Glomerular visceral epithelial cell (primary cell): ENCODE measurements around the gene NT5DC4.

Experiments
- DNase-seq: peaks from one replicate; pipeline ENCODE4 v3.0.0-alpha.2; 2016; ENCODE audit errors: extremely low spot score

The NT5DC4 gene

GRCh38 chr2:112723547-112723940 lies 2.7 kb downstream of the NT5DC4 start:
- DNase-seq = no peak

- DNase-seq = no peak
These were observed 3.2 kb downstream of the NT5DC4 start for GRCh38 chr2:112723995-112724394.

DNA sequence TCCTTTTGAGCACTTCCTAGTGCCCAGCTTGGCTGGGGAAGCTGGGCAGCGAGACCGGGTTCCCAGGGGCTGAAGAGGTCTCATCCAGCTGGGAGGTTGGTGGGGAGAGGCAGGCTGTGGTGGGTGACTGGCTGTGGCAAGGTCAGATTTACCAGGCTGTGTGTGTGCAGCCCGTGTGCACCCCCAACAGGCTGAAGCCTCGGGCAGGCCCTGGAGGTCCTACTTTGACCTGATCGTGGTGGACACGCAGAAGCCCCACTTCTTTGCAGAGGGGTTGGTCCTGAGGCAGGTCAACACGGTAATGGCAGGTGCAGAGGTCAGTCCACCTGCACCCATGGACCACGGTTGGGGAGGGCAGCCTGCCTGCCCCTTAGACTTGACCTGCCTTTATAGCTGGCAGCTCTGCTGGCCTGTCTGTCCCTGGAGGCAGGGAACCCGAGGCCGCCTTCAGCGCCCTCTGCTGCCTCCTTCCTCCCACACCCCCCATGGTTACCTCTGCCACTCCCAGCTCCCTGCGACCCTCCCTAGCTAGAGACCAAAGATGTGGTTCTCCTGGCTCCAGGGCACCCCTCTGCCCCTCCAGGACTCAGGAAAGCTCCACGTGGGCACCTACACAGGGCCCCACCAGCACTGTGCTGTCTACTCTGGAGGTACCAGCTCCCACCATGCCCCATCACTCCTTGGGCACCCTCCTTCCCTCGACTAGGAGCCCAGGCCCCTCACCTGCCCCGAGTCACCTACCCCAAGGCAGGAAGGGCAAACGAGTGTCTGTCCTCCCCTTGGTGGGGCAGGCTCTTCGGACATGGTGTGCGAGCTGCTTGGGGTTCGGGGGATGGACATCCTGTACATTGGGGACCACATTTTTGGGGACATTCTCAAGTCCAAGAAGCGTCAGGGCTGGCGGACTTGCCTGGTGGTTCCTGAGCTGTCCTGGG lies 4.0 kb downstream of the NT5DC4 start:
- peak; percentile 43 for DNase-seq

GRCh38 chr2:112725545-112726457 lies 5.0 kb downstream of the NT5DC4 start:
- DNase-seq = no peak

GRCh38 chr2:112726487-112727190 lies 5.8 kb downstream of the NT5DC4 start:
- DNase-seq = peak; percentile 95

DNA sequence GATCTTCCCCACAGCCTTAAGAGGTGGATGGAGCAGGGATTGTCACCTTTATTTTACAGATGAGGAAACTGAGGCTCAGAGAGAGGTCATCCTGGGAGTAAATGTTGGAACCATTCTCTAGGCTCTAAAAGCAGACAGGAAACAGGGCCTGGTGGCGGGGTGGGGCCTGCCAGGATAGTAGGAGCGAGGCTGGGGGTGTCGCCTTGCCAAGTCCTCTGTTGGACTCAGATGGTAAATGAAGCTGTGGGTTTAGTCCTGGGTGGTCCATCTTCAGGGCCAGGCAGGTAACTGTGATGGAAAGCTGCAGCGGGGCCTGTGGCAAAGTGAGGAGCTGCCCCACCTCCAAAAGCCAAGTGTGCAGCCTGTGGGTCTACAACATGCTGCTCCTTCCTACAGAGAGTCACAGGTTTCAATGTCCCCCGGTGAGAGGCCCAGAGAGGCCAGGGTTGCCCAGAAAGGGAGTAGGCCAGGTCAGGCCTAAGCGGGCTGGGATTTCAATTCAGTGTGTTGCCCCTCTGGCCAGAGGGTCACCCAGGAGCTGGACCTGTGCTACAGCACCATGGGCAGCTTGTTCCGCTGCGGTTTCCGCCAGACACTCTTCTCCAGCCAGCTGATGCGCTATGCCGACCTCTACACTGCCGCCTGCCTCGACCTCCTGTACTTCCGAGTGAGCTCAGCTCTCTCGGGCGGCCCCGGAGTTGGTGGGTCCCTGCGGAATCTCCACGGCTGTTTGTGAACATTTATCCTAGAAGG lies 6.6 kb downstream of the NT5DC4 start:
- DNase-seq = no peak

GRCh38 chr2:112728029-112728362 lies 7.2 kb downstream of the NT5DC4 start:
- DNase-seq = no peak

GRCh38 chr2:112728378-112729175 lies 7.8 kb downstream of the NT5DC4 start:
- no peak for DNase-seq

GRCh38 chr2:112730216-112730615 lies 9.4 kb downstream of the NT5DC4 start:
- DNase-seq = no peak

DNA sequence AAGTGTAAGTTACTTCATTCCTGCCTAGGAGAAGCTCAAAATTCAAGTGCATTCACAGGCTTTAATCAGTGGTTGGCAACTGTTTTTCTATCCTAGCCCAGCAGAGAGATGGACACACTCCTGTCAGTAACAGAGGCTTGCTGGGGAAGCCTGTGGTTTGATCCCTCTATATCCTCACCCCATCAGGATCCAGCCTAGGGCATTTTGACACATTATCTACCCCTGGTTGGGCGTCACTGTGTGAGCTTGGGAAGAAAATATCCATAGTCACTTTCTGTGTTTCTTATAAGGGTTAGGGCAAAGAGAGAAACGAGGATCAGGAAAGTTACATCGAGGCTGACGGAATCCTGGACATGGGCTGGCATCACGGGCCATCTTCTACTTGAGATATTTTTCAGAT lies 10.0 kb downstream of the NT5DC4 start:
- no peak for DNase-seq

DNA sequence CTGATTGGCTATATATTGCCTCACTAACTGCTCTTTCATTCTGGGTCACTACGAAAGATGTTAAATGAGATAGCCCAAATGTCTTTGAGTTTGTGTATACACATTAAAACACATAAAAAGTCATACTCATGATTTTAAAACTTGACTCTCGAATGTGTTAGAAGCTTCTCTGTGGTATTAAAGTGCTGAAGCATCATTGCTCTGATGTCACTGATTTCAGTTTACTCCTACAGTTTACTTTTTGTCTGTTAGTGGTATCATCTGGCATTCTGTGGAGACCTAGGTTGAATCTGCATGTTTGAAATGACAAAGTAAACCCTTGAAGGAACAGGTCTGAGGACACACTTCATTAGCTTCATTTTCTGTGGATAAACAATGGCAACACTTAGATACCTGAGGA lies 10.7 kb downstream of the NT5DC4 start:
- DNase-seq = no peak

DNA sequence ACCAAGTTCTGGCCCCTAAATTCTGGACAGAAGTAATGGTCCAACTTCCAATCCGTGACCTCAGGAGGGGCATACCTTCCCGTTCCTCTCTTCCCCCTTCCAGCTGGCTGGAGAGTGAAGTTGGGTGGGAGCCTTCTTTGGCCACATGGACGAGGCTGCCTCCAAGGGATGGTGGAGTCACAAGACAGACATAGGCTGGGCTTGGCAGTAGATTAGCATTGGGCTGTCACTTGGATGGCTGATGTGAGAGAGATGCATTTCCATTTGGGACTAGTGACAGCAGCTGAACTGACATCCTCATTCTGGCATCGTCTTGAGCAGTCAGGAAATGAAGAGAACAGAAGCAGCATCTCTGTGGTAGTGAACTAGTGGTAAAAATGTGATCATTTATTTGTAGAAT lies 12.6 kb downstream of the NT5DC4 start:
- no peak for DNase-seq

DNA sequence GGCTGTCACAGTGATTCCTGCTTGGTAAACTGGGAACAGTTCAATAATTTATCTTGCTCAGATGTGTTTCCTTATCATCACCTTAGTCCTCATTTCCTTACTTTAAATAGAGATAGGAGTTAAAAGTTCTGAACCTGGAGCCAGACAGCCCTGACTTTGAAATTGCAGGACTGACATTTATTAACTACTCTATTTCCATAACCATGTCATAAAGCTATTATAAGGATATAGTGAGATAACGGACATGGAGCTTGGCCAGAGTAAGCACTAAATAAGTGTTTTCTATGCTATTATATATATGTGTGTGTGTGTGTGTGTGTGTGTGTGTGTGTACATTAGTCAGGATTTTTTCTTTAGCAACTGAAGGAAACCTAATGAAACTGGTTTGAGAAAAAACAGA lies 13.1 kb downstream of the NT5DC4 start:
- no peak for DNase-seq

GRCh38 chr2:112737542-112738232 lies 16.9 kb downstream of the NT5DC4 start:
- DNase-seq = no peak

- DNase-seq = no peak
These were observed 19.7 kb downstream of the NT5DC4 start for GRCh38 chr2:112740527-112740926.

DNA sequence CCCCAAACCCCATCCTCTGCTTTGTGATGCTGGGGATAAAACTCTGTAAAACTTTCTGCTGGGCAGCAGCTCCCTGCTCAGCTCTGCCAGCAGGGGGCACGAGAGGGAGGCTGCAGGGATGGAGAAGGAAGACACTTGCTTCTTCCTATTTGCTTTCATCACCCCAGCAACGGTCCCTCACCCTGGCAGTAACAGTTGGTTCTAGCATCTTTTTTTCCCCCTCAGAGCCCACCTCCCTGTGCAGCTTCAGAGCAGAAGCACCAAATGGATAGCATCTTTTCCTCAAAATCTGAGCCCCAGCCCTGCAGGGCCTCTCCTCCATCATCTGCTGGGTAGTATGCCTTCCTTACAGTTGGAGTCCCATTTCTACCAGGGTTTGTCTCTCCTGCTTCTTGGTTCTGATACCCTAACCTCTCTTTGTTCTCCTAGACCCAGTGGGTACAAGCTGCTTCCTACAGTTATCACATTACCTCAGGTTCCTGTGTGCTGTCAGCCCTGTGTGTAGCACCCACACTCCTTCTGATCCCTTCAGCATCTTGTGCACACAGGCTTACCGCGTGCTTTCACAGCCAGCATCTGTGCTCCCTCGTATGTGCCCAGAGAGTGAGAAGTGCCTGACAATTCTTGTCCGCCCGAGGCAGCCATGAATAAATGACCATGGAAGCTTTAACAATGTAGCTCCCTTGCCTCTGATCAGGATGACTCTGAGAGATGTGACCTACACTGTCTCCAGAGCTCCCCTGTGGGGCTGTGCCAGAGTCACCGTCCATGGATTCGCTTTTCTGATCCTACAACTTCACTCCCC lies 29.1 kb downstream of the NT5DC4 start:
- DNase-seq = peak; percentile 85

- peak; percentile 40 for DNase-seq
These were observed 29.7 kb downstream of the NT5DC4 start for GRCh38 chr2:112750560-112750843.

DNA sequence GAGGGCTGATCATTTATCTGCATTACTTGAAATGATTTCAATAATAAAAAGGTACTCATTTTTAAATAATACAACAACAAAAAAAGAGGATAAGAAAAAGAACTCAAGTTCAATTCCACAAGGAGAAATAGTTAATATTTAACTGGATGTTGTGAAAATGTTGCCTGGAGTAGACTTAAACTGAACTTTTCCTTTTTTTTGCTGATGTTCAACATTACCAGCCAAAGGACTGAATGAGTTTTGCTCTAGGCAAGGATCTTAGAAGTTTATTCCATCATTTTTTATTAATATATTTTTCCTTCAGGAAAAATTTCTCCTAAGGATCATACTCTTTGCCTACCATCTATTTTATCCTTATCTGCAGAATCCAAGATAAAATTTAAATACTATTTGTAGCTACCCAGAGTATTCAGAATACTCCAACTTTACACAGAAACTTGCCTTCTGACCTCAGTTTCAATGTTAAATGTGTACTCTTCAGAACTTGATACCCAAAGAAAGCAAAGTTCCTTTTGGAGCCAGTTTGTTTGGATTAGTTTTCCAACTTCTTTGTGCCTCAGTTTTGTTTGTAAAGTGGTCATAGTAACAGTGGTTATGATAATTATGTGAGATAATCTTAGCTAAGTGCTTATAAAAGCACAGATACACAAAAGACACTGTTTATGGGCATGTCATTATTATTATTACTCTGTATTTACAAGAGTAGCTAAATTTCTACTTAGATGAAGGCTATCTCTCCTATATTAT lies 30.8 kb downstream of the NT5DC4 start:
- no peak for DNase-seq

- DNase-seq = no peak
These were observed 31.8 kb downstream of the NT5DC4 start for GRCh38 chr2:112752667-112753066.
